GM19467 (cell line): ENCODE measurements around the gene ZG16B.

Source experiments
- ATAC-seq: cut with Tn5 transposase; IDR thresholded peaks from one replicate; pipeline ENCODE4 v1.9.1; 2021; ENCODE audit warnings: mild to moderate bottlenecking, moderate library complexity; ENCODE audit not compliant: unreplicated experiment

Gene ZG16B

DNA sequence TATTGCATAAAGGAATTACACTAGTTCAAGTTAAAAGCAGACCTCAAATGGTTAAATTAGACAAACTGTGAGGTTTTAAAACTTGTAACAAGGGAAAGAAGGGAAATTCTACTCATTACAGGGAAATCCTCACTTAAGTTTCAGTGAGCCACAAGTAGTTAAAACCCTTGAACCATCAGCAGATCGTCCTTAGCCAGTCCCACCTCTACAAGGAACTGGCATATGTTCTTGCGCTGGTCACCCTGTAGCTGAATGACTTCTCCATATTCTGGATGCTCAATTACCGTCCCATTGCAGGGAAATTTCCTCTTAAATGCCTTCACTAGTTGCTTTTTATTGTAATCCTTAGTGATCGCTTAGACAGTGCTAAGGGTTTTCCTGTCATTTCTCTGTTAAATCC is 7.6 kb upstream of the ZG16B start:
- ATAC-seq = no peak

DNA sequence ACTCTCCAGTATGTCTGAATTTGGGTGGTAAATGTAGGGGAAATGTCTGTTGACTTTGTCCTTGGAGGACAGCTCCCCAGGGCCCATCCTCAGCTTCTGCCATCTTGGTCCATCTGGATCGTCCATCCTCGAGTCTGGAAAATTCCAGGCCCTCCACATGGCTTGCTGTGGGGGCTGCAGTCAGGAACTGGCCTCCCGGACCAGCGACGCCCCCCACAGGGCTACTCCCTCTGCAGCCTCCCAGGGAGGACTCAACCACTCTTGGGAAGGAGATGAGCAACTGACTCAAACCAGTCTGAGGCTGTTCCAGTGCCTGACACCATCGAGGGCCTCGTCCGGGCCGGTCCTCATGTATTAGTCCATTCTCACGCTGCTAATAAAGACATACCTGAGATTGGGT is 5.5 kb upstream of the ZG16B start:
- no peak for ATAC-seq

DNA sequence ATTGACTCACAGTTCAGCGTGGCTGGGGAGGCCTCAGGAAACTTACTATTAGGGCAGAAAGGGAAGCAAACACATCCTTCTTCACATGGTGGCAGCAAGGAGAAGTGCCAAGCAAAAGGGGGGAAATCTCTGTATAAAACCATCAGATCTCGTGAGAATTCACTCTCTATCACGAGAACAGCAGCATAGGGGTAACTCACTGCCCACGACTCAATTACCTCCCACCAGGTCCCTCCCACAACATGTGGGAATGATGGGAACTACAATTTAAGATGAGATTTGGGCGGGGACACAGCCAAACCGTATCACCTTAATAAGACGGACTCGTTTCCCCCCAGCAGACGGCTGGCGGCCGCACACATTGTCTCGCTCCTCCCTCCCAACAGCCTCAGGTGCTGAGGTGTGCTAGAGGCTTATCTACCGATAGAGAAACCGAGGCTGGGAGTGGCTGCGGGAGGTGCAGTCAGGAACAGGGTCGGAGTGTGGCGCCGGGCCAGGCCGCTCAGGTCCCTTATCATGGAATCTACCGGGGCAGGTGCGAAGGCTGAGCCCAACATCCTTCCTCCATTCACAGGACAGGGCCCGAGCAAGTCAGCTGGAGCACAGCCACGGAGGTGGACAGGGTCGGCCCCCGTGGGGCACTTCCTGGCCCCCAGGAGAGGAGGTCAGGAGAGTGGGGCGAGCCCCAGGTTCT is 4.9 kb upstream of the ZG16B start:
- ATAC-seq = no peak

DNA sequence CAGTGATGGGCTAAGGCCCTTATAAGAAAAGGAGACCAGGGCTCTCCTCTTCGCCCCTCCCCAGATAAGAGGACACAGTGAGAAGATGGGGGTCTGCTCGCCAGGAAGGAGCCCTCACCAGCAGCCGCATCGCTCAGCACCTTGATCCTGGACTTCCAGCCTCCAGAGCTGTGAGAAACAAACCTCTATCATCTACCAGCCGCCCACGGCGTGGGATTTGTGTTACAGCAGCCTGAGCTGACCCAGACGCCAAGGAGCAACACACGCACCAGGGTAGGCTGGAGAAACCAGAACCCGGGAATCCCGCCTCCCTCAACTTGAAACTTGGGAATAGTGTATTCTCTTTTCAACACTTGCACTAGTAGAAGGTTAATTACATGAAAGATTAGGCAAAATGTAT is 4.2 kb upstream of the ZG16B start:
- ATAC-seq = no peak

DNA sequence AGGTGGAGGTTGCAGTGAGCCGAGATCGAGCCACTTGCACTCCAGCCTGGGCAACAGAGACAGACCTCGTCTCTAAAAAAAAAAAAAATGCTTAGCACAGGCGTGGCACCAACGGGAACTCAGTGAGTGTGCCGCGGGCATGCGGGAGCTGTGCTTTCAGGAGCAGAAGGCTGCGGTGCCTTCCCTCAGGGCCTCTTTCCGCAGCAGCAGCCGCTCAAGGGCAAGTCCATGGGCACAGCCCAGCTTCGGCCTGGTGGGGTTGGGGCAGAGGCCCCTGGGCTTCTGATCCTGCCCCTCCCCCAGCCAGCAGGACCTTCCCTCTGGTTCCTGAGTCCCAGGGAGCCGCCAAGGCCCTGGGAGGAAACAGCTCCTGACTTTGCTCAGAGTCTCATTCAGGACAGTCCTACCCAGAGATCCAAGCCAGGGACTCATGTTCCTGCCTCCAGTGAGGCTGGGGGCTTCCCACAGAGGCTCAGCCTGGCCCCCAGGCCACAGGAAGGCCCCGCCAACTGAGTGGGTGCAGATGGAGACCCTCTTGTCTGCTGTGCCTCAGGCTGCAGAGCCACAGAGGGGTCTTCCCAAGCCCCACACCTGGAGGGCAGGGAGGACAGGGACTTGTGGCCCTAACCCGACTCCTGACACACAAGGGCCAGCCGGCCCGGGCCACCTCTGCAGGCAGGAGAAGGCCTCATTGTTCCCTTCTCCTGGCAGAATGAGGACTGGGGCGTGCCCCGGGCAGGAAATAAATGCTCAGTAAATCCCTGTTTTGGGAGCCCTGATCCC is 3.3 kb upstream of the ZG16B start:
- ATAC-seq = no peak

DNA sequence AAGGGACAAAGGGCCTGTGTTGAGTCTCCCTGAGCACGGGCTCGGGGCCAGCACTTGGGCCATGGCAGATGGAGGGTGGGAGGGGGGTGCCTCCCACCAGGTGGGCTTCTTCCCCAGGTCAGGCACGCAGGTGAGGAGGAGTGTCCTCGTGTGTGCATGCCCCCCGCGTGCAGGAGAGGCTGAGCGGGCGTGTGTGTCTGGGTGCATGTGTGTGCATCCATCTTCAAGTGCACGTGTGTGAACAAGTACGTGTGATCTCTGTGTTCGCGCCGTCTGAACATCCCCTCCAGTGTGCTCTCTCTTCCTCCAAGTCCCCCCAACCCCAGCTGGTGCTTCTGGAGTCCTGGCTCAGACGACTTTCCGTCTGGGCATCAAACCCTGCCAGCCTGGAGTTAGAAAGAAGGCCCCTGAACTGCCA is 2.7 kb upstream of the ZG16B start:
- ATAC-seq = no peak

DNA sequence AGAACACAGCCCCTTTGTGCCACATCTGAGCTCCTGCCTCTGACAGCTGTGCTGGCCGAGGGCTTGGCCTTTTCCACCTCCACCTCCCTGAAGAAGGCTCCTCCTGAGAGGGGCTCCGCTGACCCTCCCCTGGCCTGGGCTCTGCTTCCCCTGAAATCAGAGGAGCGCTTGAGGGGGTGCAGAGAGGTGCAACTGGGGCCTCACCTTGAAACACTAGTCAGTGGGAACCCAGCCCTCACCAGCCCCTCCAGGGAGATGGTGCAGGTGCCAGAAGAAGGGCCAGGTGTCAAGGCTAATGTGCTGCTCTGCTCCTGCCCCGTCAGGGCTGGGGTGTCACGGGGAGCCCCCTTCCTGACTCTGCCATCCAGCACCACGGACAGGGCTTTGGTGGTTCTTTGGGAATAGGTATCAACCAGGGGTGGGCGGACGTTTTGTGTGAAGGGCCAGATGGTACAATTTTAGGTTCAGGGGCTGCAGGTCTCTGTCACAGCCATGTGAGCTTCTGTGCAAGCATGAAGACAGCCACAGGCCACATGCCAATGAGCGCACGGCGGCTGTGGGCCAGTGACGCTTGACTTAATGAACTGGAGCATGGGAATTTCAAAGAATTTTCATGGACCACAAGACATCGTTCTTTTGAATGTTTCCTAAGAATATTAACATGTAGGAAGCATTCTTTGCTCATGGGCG is 2.1 kb upstream of the ZG16B start:
- no peak for ATAC-seq

DNA sequence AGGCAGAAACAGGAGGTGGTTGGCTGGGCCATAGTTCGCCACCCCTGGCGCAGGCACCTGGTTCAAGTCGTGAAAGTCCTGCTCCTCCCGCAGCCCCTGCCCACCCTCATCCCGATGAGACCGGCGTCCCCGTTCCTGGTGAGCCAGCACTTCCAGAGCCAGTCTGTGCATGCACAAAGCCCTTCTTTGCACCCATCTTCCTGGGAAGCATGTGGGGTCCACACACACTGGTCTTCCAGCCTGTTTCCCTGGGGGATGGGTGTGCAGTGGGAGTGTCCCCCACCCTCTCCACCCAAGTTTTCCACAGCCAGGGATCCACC is 1.6 kb upstream of the ZG16B start:
- ATAC-seq = no peak

DNA sequence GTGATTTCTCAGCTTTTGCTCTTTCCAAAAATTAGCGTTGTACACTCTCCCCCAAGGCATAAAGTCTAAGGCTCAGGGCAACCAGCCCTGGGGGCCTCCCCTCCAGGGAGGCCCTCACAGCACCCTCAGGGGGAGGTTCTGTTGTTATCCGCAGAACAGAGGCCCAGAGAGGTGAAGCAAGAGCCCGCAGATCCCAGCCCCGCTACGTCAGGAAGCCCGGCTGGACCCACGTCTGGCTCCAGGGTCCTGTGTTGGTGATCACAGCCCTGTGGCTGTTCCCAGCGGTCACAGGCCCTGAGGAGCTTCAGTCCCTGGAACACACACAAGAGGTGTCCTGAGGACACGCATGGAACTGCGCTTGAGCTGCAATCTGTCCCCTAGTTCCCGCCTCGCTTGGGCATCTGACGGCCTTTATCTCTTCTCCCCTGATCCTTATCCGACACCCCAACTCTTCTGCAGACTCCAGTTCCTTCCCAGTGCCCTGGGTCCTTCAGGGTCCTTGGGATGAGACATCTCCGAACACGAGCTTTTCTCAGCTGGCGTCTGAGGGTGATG is 1.1 kb upstream of the ZG16B start:
- ATAC-seq = no peak

DNA sequence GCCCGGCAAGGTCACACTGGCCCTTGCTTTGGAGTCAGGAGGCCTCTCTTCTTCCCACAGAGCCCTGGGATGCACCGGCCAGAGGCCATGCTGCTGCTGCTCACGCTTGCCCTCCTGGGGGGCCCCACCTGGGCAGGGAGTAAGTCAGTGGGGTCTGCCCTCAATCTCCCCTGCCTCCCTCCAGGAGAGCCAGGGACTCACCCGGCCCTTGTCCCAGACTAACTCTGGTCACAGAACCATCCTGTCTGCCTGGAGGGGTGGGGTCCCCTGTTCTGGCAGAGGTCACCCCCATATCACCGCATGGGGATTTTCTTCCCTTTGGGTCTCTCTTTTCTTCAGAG is 222 bp downstream of the ZG16B start:
- no peak for ATAC-seq

DNA sequence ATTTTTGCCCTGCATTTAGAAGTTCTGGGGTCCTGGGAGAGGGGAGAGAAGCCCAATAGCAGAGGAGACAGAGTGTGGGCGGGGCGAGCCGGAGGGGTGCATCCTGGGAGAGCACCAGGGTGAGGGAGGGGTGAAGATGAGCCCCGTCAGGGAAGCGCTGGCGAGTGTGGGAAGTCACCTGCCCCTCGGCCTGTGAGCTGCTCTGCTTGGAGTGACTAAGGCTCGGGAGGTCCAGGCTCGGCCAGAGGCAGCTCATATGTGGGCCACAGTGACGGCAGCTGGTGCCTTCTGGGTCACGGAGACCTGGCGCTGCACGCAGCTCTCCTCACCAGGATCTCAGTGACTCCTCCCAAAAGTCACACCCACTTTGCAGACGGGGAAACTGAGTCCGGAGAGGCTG is 1.1 kb downstream of the ZG16B start:
- ATAC-seq = no peak

DNA sequence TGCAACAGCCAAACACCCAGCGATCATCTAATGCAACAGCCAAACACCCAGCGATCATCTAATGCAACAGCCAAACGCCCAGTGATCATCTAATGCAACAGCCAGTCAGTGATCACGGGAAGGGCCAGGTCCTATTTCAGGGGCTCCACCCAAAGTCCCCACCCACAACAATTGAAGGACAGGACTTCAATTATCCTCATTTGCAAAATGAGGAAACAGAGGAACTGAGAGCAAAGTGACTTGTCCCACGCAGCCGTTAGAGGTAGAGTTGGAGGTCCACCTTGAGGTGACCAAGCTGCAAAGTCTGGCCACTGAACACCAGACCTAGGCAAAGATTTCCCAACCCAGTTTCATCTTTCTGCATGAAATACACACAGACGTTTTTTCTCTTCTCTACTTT is 3.7 kb downstream of the ZG16B start:
- ATAC-seq = no peak

DNA sequence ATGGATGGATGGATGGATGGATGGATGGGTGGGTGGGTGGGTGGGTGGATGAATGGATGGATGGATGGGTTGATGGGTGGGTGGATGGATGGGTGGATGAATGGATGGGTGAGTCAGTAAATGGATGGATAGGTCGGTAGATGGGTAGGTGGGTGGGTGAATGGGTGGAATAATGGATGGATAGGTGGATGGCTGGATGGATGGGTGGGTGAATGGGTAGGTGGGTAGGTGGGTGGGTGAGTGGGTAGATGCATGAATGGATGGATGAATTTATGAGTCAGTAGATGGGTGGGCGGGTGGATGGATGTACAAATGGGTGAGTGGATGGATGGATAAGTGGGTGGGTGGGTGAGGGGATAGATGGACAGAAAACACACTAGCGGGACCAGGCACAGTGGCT is 4.9 kb downstream of the ZG16B start:
- no peak for ATAC-seq

DNA sequence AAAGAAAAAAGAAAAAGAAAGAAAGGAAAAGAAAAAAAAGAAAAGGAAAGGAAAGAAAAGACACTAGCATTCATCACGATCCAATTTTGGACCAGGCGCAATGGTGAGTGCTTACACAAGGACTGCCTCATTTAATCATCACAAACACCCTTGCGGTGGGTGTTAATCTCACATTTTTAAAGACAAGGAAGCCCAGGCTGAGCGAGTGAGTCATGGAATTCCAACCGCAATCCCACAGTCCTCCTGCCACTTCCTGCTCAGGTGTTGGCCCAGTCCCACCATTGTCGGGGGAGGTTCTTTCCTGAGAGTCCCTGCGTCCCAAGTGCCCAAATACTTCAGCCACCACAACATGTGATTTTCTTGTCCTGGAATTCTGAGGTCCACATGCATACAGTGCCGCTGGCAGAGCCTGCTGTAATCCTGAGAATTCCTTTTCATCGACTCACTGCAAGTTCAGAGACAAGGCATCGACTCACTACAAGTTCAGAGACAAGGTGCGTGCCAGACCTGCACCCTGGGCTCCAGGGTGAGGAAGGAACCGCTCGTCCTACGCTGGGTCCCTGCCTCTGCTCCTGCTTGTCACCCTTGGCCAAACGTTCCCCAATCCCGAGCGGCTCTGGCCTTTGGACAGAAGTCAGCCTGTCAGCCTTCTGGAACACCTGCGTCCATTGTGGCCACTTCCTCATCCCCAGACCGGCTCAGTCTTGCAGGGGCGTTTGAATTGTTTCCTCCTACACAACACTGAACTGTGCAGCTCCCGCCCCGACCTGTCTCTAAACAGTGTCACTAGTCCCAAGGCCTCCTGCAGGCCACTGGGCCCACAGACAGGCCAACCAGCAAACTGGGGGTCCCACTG is 5.8 kb downstream of the ZG16B start:
- no peak for ATAC-seq

DNA sequence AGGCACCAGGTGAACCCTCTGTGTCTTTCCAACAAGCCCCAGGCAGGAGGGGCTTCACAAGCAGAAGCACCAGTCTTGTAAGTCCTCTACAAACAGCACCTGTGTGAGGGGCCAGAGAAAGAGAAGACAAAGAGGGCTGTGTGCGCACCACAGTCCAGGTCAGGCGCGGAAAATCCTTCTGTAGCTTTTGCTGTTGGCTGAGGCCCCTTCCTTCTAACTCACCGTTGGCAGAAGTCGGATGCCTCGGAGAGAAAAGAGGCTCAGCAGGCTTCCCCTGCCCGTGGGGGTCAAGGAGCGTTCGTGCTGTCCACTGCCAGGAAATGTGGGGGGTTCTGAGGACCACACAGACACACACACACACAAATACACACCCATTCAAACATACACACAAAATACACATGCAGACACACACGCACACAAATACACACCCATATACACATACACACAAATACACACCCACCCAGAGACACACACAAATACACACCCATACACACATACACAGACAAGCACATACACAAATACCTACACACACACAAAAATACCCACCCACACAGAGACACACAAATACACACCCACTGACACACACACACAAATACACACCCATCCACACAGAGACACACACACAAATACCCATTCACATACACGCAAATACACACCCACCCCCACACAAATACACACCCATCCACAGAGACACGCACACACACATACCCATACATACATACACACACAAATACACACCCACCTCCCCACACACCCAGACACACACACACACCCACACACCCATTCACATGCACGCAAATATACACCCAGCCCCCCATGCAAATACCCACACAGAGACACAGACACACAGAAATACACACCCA is 6.8 kb downstream of the ZG16B start:
- no peak for ATAC-seq

DNA sequence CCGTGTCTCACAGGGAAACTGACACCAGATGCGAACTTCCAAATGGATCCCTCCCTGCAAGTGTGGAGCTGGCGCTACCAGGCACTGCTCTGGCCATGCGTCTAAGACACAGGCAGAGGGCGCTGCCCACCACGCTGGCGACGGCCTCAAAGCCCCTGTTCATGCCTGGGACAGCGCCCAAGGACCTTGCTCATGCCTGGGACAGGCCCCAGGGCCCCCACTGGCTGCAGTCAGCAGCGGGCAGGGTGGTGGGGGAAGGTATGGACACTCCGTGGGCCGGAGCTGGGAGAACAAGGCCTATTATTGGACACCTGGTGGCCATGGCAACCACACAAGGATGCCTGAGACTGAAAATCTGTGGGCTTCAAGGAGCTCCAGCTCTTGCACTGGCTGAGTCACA is 8.8 kb downstream of the ZG16B start:
- no peak for ATAC-seq

DNA sequence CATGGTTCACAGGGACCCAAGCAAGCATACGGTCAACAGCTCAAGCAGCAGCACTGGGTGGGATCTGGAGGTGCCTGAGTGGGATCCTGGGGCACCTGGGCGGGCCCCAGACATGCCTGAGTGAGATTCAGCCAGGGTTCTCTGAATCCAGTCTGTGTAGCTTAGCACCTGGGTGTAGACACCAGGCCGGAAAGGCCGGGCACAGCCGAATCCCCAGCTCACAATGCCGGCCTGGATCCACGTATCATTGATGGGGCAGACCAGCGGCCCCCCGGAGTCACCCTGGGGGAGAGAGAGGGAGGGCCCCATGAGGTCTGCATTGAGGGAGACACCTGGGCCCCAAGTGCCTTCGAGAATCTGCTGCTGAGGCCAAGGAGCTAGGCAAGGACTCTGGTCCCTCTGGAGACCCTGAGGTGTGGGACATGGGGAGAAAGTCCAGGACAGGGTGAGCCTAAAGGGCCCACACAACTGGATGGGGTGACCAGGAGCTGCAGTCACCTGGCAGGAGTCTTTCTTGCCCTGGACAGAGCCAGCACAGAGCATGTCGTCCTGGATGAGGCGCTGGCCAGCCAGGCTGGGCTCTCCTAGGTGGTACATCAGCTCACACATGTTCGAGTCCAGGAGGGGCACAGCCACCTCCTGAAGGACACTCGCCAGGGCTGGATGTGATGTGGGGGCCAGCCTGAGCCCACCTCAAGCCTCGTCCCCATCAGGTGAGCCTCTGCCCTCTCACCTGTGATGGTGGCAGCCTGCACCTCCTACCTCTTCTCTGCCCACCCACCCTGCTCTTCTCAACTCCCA is 9.7 kb downstream of the ZG16B start:
- ATAC-seq = no peak

DNA sequence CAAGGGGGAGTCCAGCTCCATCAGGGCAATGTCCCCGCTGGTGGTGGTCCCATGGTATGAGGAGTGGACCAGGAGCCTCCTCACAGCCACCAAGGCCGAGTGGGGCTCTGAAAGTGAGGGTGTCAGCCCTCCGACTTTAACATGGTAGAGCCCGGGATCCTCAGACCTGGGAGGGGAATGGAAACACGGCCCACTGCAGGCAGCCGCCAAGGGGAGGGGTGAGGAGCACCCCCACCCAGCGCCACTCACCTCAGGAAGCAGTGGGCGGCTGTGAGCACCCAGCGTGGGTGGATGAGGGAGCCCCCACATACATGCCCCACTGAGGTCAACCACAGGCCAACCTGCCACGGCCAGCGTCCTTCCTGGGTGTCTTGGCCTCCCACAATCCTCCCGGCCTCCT is 10.8 kb downstream of the ZG16B start:
- ATAC-seq = no peak

DNA sequence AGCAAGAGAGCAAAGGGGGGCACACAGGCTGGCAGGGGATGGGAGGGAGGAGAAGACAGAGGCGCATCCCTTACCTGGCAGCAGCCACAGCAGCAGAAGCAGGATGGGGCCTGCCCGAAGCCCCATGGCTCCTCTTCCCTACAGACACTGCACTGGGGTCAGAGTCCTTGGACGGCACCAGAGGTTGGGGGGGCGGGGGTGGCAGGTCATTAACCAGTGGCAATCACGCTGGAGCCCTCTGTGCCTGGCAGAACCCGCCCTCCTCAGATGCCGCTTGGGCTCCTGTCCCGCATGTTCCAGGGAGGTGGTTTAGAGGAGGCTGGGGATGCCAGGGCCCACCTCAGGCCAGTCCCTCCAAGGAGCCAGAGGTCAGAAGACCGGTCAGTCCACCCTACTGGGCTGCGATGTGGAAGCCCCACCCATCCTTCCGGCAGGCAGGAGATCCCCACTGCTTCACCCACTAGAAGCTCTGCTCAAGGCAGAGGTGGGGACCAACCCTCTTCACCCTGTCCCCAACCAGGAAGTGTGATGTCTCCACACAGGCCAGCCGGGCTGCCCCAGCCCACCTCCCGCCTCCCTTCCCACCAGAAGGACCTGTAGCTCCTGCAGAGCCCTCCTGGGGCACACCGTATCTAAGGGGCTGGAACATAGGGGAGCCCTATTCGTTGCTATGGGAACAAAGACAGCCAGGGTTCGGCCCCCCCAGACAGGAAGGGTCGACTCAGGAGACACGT is 11.7 kb downstream of the ZG16B start:
- ATAC-seq = no peak
